Measurements from ENCODE around the gene KBTBD4. TPM values are rescaled to one million over a fixed set of nuclear protein-coding genes. Genes with fewer than 3 reads are reported as not detected.

KBTBD4 gene
- total RNA-seq, 2 donors from 2014 or later, result 3.6 to 6.7 TPM

DNA sequence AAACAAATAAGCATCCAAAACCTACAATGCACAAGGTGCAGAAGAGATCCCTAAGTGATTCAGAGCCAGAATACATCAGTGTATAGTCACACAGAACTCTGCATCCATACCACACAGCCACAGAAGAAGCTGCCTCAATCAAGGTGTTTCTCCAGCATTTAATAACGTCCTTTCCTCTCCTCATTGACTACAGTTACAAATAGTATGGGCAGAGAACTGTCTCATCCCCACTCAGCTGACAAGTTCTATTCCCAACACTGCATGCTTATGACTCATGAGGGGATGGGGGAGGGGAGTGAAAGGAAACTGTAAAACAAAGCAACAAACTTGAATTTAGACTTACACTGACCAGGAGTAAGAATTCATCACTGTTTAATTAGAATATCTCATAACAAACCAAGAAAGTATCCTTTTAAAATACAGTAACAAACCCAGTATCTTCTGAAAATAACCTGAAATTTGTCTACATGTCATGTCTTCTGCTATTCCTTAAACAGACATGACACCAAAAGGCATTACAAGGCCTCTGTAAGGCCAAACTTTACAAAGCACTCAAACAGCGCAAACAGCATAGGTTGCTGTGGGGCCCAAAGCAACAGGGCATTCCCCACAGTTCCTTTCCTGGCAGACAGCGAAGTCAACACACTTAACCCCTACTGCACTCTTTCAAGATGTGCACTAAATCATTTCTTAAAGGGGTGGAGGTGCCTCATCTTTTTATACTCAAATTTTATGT, 55.1 kb downstream of the KBTBD4 start:
- 5 to 15% methylated on average over 3 of the region's 3 CpGs for WGBS, 2 donors

More for the DNA sequence above, 55.1 kb downstream of the KBTBD4 start:
- no peak for TF ChIP-seq POLR2A (IDR thresholded peaks at IDR 0.05)
- TF ChIP-seq CTCF (IDR thresholded peaks at IDR 0.05), result no peak
- ATAC-seq (peak; percentile 69), DNase-seq (peak in 3 of 4 donors; percentile 25 to 50 (median 28))
- Histone ChIP-seq H3K9me3 (no peaks in the 10 kb centered on the region), H3K27ac (peak overlapping the region; percentile 5 to 63 (median 42)), H3K36me3 (replicated peaks in 1 of 2; ENCODE audit: insufficient read depth in 1 of 2, low read depth in 2 of 2) (no peaks in the 10 kb centered on the region), H3K27me3 (no peaks in the 10 kb centered on the region), H3K4me1 (peaks cover 33% of the 10 kb centered on the region), H3K4me3 (no peak overlapping the region)
- intact Hi-C loops (cut with DNase I), result no loop called here

Small RNAs within 50 kb of the gene (small RNA-seq; reads per million reads assigned to genes)
- gene RN7SL652P (not detected), gene RNU5E-10P (not detected)

Other genes starting within 250 kb of the KBTBD4 start
- not detected for gene MYBPC3, start 226.3 kb downstream of the KBTBD4 start, total RNA-seq
- 10 to 100 TPM in 1 of 2 donors, 1 to 10 TPM in 1; 7.5 to 10.9 TPM for gene SPI1, start 200.4 kb downstream of the KBTBD4 start, total RNA-seq
- gene SLC39A13, start 170.4 kb downstream of the KBTBD4 start, total RNA-seq, result 10 to 100 TPM; 54.7 TPM
- gene PSMC3, start 152.5 kb downstream of the KBTBD4 start, total RNA-seq, result 10 to 100 TPM; 43.8 to 62.8 TPM
- gene RAPSN, start 129.8 kb downstream of the KBTBD4 start, total RNA-seq, result not detected
- gene CELF1, start 25.8 kb downstream of the KBTBD4 start, total RNA-seq, result 10 to 100 TPM; 56.0 to 86.0 TPM
- 10 to 100 TPM; 52.4 TPM for gene PTPMT1, start 13.4 kb downstream of the KBTBD4 start, total RNA-seq
- gene NDUFS3, start 104 bp upstream of the KBTBD4 start, total RNA-seq, result 10 to 100 TPM; 27.2 to 28.7 TPM
- under 1 TPM in 1 of 2 donors, not detected in 1; 0.66 TPM for gene FAM180B, start 7.7 kb upstream of the KBTBD4 start, total RNA-seq
- gene C1QTNF4, start 15.4 kb upstream of the KBTBD4 start, total RNA-seq, result 1 to 10 TPM in 1 of 2 donors, under 1 TPM in 1; 0.33 to 1.8 TPM
- 10 to 100 TPM; 15.5 to 21.0 TPM for gene MTCH2, start 63.6 kb upstream of the KBTBD4 start, total RNA-seq
- gene AGBL2, start 136.4 kb upstream of the KBTBD4 start, total RNA-seq, result 1 to 10 TPM; 2.9 to 5.3 TPM
- 100 to 1,000 TPM in 1 of 2 donors, 10 to 100 TPM in 1; 87.9 to 129 TPM for gene FNBP4, start 188.4 kb upstream of the KBTBD4 start, total RNA-seq